ENCODE measurements around the gene GRIK3. TPM values are rescaled to one million over a fixed set of nuclear protein-coding genes. Genes with fewer than 3 reads are reported as not detected.

GRIK3 gene
- total RNA-seq, 4 donors from 2014 or later = 0.13 to 0.42 (median 0.15) TPM; not detected in 1

- no peaks in the 10 kb centered on the region for H3K36me3 ChIP-seq
- TF ChIP-seq, protein P1, sequence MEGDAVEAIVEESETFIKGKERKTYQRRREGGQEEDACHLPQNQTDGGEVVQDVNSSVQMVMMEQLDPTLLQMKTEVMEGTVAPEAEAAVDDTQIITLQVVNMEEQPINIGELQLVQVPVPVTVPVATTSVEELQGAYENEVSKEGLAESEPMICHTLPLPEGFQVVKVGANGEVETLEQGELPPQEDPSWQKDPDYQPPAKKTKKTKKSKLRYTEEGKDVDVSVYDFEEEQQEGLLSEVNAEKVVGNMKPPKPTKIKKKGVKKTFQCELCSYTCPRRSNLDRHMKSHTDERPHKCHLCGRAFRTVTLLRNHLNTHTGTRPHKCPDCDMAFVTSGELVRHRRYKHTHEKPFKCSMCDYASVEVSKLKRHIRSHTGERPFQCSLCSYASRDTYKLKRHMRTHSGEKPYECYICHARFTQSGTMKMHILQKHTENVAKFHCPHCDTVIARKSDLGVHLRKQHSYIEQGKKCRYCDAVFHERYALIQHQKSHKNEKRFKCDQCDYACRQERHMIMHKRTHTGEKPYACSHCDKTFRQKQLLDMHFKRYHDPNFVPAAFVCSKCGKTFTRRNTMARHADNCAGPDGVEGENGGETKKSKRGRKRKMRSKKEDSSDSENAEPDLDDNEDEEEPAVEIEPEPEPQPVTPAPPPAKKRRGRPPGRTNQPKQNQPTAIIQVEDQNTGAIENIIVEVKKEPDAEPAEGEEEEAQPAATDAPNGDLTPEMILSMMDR (IDR thresholded peaks at IDR 0.05) = no peak
- no peak for TF ChIP-seq POLR2A (IDR thresholded peaks at IDR 0.05)
- WGBS, 2 donors = 76 to 83% methylated on average over 12 of the region's 12 CpGs
- no peaks in the 10 kb centered on the region for H3K27me3 ChIP-seq
- DNase-seq = no peak
- intact Hi-C loops (cut with DNase I) = no loop called here
- H3K4me3 ChIP-seq (replicated peaks in 1 of 3) = no peak overlapping the region
- H3K27ac ChIP-seq = no peak overlapping the region
- H3K9me3 ChIP-seq = no peaks in the 10 kb centered on the region
- no peaks in the 10 kb centered on the region for H3K4me1 ChIP-seq
Observed at GRCh38 chr1:36755303-36756230, 278.7 kb downstream of the GRIK3 start.

DNA sequence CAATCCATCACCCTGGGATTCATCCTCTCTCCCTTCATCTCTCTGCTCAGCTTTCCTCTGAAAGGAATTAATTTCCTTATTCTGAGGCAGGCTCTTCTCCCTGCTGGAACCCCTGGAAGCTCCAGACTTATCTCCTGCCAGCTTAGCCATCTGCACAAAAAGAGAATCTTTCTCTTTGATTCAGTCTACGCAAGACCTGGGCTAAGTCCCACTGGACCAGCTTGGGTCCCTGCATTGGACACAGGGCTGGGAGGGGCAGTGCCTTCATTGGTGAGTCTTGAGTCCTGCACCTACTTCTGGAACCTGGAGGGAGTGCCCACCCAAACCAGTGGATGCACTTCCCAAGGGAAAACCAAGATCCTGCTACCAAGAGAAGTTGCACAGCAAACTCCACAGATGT lies 279.9 kb downstream of the GRIK3 start:
- H3K9me3 ChIP-seq = no peaks in the 10 kb centered on the region
- no peak for DNase-seq
- WGBS, 2 donors = 91 to 93% methylated on average over 1 of the region's 1 CpG
- no peak overlapping the region for H3K4me3 ChIP-seq (replicated peaks in 1 of 3)
- H3K4me1 ChIP-seq = no peaks in the 10 kb centered on the region
- H3K36me3 ChIP-seq = no peaks in the 10 kb centered on the region
- H3K27me3 ChIP-seq = no peaks in the 10 kb centered on the region
- TF ChIP-seq POLR2A (IDR thresholded peaks at IDR 0.05) = no peak
- TF ChIP-seq, protein P1 (IDR thresholded peaks at IDR 0.05) = no peak
- intact Hi-C loops (cut with DNase I) = no loop called here
- H3K27ac ChIP-seq = no peak overlapping the region

DNA sequence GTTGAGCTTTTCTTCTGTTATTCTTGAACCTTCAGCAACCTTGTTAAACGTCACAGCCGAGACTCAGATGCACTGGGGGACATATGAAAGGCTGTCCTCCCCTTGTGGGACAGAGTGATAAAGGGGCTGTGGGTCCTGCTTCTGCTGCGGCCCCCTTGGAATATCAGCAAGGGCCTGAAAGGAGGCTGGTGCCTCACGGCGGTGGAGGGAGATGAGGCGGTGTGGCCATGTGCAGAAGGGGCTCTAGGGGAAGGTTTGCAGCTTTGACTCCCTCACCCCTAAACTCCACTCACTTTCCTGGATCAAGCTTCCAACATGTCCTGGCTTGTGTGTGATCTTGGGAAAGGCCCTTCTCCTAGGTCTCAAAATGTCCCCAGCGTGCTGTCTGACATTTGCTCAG lies 280.9 kb downstream of the GRIK3 start:
- H3K4me3 ChIP-seq (replicated peaks in 1 of 3) = no peak overlapping the region
- intact Hi-C loops (cut with DNase I) = no loop called here
- 75 to 81% methylated on average over 7 of the region's 7 CpGs for whole genome bisulfite sequencing, 2 donors
- H3K27me3 ChIP-seq = no peaks in the 10 kb centered on the region
- H3K36me3 ChIP-seq = no peaks in the 10 kb centered on the region
- no peaks in the 10 kb centered on the region for H3K9me3 ChIP-seq
- H3K27ac ChIP-seq = no peak overlapping the region
- no peak for DNase-seq
- H3K4me1 ChIP-seq = no peaks in the 10 kb centered on the region
- no peak for TF ChIP-seq POLR2A (IDR thresholded peaks at IDR 0.05)
- TF ChIP-seq, protein P1 (IDR thresholded peaks at IDR 0.05) = no peak

DNA sequence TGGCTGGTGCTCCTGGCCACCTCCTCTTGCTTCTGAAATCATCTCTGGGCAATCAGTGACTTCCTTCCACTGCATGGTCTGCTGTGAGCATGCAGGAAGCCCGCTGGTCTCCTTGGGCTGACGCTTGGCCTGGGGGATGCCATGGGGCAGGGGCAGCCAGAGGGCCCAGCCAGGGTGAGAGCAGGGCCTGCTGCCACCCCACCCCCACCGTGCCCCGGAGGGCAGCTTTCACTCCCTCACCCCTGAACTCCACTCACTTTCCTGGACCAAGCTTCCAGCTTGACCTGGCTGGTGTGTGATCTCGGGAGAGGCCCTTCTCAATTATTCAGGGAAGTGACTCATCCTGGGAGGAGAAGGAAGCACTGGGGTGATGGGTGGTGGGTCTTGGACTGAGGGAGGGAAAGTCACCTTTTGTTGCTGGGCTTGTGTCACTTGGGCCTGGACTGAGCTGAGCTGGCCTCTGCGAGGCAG lies 281.4 kb downstream of the GRIK3 start:
- intact Hi-C loops (cut with DNase I) = no loop called here
- TF ChIP-seq, protein P1 (IDR thresholded peaks at IDR 0.05) = no peak
- TF ChIP-seq POLR2A (IDR thresholded peaks at IDR 0.05) = no peak
- no peaks in the 10 kb centered on the region for H3K9me3 ChIP-seq

GRCh38 chr1:36752431-36752830 lies 281.9 kb downstream of the GRIK3 start:
- Histone ChIP-seq H3K36me3 (no peaks in the 10 kb centered on the region), H3K9me3 (no peaks in the 10 kb centered on the region), H3K27ac (no peak overlapping the region), H3K4me3 (replicated peaks in 1 of 3) (no peak overlapping the region), H3K27me3 (no peaks in the 10 kb centered on the region), H3K4me1 (no peaks in the 10 kb centered on the region)
- 85 to 93% methylated on average over 2 of the region's 2 CpGs for WGBS, 2 donors
- TF ChIP-seq, protein P1 (IDR thresholded peaks at IDR 0.05) = no peak
- TF ChIP-seq POLR2A (IDR thresholded peaks at IDR 0.05) = no peak
- intact Hi-C loops (cut with DNase I) = no loop called here
- DNase-seq = no peak

More for the DNA sequence above, 281.4 kb downstream of the GRIK3 start:
- Histone ChIP-seq H3K4me1 (no peaks in the 10 kb centered on the region), H3K27me3 (no peaks in the 10 kb centered on the region), H3K27ac (no peak overlapping the region), H3K4me3 (replicated peaks in 1 of 3) (no peak overlapping the region), H3K36me3 (no peaks in the 10 kb centered on the region)
- no peak for DNase-seq
- 56 to 64% methylated on average over 4 to 6 of the region's 6 CpGs for WGBS, 2 donors
